ENCODE measurements around the gene CMTM2. TPM values are rescaled to one million over a fixed set of nuclear protein-coding genes. Genes with fewer than 3 reads are reported as not detected.
"Not testable (repeated sequence)": the region's sequence is repeated elsewhere in the genome, so short reads cannot be mapped to it uniquely, and the experiment has no call there.

Gene CMTM2
- total and polyA plus RNA-seq, 2 of the 4 experiments (the other 2 are of a cell fraction): not detected

- H4K91ac ChIP-seq (ENCODE audit: insufficient read depth, low read depth, low read length); H4K5ac ChIP-seq (ENCODE audit: low read depth, low read length); H3K9ac ChIP-seq (ENCODE audit: low read depth, low read length); H2BK5ac ChIP-seq (ENCODE audit: low read depth, low read length, poor library complexity, severe bottlenecking); H2BK120ac ChIP-seq (ENCODE audit: low read depth, low read length); H3K23ac ChIP-seq (ENCODE audit: low read depth, low read length); H3K14ac ChIP-seq (replicated peaks; ENCODE audit: low read depth, low read length); H4K20me1 ChIP-seq (ENCODE audit: insufficient read depth, low read length); H2BK15ac ChIP-seq (ENCODE audit: low read depth, low read length); H3K9me1 ChIP-seq (ENCODE audit: insufficient read depth, low read length); H3K4me2 ChIP-seq (ENCODE audit: low read depth, low read length); H3K4me3 ChIP-seq (ENCODE audit: insufficient read depth, low read depth, low read length); H3K56ac ChIP-seq (ENCODE audit: extremely low read depth, insufficient read depth, low read length); H4K8ac ChIP-seq (ENCODE audit: low read depth in 2 of 2, low read length in 2 of 2); H3K4me1 ChIP-seq (ENCODE audit: control insufficient read depth, insufficient read depth, low read length); intact Hi-C loops (cut with micrococcal nuclease); H3K9me3 ChIP-seq (ENCODE audit: control insufficient read depth, insufficient read depth, low read length); ATAC-seq (ENCODE audit: low read depth); dilution Hi-C loops (cut with HindIII; ENCODE audit: low sequenced_read_pairs, unreplicated experiment); H3K79me1 ChIP-seq (ENCODE audit: low read depth in 1 of 2, low read length in 2 of 2); H3K27ac ChIP-seq (ENCODE audit: insufficient read depth, low read length); DNase-seq; H3K4ac ChIP-seq (ENCODE audit: low read depth, low read length); BruUV-seq (replicated peaks); H2AK5ac ChIP-seq (ENCODE audit: low read depth, low read length); H2BK20ac ChIP-seq (ENCODE audit: low read depth, low read length); H3K36me3 ChIP-seq (ENCODE audit: control insufficient read depth, insufficient read depth, low read length); POLR2A ChIA-PET (ENCODE audit: unreplicated experiment); in situ Hi-C loops (cut with MboI; ENCODE audit: low sequenced_read_pairs); H2AFZ ChIP-seq (replicated peaks; ENCODE audit: low read length, poor library complexity); H2AK9ac ChIP-seq (replicated peaks; ENCODE audit: low read depth, low read length, poor library complexity); H3K27me3 ChIP-seq (ENCODE audit: control insufficient read depth, insufficient read depth, low read length); H3K18ac ChIP-seq (ENCODE audit: low read depth, low read length): not testable (repeated sequence)
- CTCF ChIA-PET: interaction anchor here (2.7 kb wide), 1 partner anchor 23 kb away, joined by 7 read pairs; no protein-coding TSS in a partner anchor
- WGBS, 2 experiments (ENCODE audit: extremely low coverage in 2 of 2, insufficient read length in 1 of 2): no CpG with 5 or more reads among the region's 17 CpGs
Observed at GRCh38 chr16:66627611-66628378, 48.5 kb downstream of the CMTM2 start.
